Nephron progenitor cell (in vitro differentiated cells): ENCODE results near the gene MAST4.

Experiments used
- DNase-seq: peaks from one replicate; pipeline ENCODE4 v3.0.0; 2021
- H3K27ac Mint-ChIP-seq: 2 replicates; pipeline ENCODE4 v1.8.0; 2021; ENCODE audit warnings: mild to moderate bottlenecking, moderate library complexity, mixed read lengths
- H3K27me3 Mint-ChIP-seq: 2 replicates; pipeline ENCODE4 v1.8.0; 2021; ENCODE audit warnings: mild to moderate bottlenecking, low read depth, mixed read lengths; ENCODE audit not compliant: poor library complexity
- H3K36me3 Mint-ChIP-seq: 2 replicates; pipeline ENCODE4 v1.8.0; 2021; ENCODE audit warnings: low read depth, mixed read lengths
- H3K4me1 Mint-ChIP-seq: 2 replicates; pipeline ENCODE4 v1.8.0; 2021; ENCODE audit warnings: mixed read lengths
- H3K4me3 Mint-ChIP-seq: 2 replicates; pipeline ENCODE4 v1.8.0; 2021; ENCODE audit warnings: mild to moderate bottlenecking, moderate library complexity, mixed read lengths
- H3K9me3 Mint-ChIP-seq: 2 replicates; pipeline ENCODE4 v1.8.0; 2021; ENCODE audit warnings: mild to moderate bottlenecking, moderate library complexity, mixed read lengths
- TF ChIP-seq, protein P1 (sequence below): fragments of 200-600 bp; sonication (generic); IDR thresholded peaks from 2 replicates; pipeline ENCODE4 v1.5.0; 2021; ENCODE audit warnings: antibody characterized with exemption

The MAST4 gene

GRCh38 chr5:67010684-67011409 lies 414.7 kb downstream of the MAST4 start:
- H3K4me1 Mint-ChIP-seq, result peaks cover 94% of the 10 kb centered on the region
- TF ChIP-seq, protein P1, sequence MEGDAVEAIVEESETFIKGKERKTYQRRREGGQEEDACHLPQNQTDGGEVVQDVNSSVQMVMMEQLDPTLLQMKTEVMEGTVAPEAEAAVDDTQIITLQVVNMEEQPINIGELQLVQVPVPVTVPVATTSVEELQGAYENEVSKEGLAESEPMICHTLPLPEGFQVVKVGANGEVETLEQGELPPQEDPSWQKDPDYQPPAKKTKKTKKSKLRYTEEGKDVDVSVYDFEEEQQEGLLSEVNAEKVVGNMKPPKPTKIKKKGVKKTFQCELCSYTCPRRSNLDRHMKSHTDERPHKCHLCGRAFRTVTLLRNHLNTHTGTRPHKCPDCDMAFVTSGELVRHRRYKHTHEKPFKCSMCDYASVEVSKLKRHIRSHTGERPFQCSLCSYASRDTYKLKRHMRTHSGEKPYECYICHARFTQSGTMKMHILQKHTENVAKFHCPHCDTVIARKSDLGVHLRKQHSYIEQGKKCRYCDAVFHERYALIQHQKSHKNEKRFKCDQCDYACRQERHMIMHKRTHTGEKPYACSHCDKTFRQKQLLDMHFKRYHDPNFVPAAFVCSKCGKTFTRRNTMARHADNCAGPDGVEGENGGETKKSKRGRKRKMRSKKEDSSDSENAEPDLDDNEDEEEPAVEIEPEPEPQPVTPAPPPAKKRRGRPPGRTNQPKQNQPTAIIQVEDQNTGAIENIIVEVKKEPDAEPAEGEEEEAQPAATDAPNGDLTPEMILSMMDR, result no peak
- H3K36me3 Mint-ChIP-seq, result no peaks in the 10 kb centered on the region
- no peaks in the 10 kb centered on the region for H3K27me3 Mint-ChIP-seq
- H3K4me3 Mint-ChIP-seq, result peak overlapping the region; percentile 64
- H3K9me3 Mint-ChIP-seq, result no peaks in the 10 kb centered on the region
- H3K27ac Mint-ChIP-seq, result peak overlapping the region; percentile 90
- DNase-seq, result peak; percentile 38

GRCh38 chr5:67011422-67011821 lies 415.2 kb downstream of the MAST4 start:
- no peak for DNase-seq
- Mint-ChIP-seq H3K4me3 (peak overlapping the region; percentile 64), H3K4me1 (peaks cover 94% of the 10 kb centered on the region), H3K36me3 (no peaks in the 10 kb centered on the region), H3K9me3 (no peaks in the 10 kb centered on the region), H3K27ac (peak overlapping the region; percentile 90), H3K27me3 (no peaks in the 10 kb centered on the region)
- TF ChIP-seq, protein P1, result no peak

DNA sequence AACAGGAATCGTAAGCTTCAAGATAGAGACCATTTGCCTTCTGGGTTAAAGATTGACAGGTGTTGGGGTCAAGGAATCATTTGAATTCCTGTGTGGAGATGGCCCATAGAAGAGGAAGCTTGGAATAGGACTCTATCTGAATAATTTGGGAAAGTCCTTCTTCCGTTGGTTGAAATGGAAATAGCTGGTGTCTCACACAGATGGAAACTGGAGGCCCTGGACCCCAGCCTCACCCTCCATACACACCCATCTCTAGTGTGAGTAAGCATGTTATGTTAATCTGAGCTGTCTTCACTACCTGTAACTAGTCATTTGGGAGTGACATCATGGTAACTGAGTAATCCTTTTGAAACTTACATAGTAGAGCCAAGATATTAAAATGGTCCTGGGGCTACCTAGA lies 416.0 kb downstream of the MAST4 start:
- H3K4me3 Mint-ChIP-seq, result no peak overlapping the region
- no peaks in the 10 kb centered on the region for H3K36me3 Mint-ChIP-seq
- TF ChIP-seq, protein P1, result no peak
- H3K9me3 Mint-ChIP-seq, result no peaks in the 10 kb centered on the region
- H3K27ac Mint-ChIP-seq, result no peak overlapping the region
- DNase-seq, result no peak
- peaks cover 94% of the 10 kb centered on the region for H3K4me1 Mint-ChIP-seq
- H3K27me3 Mint-ChIP-seq, result no peaks in the 10 kb centered on the region

DNA sequence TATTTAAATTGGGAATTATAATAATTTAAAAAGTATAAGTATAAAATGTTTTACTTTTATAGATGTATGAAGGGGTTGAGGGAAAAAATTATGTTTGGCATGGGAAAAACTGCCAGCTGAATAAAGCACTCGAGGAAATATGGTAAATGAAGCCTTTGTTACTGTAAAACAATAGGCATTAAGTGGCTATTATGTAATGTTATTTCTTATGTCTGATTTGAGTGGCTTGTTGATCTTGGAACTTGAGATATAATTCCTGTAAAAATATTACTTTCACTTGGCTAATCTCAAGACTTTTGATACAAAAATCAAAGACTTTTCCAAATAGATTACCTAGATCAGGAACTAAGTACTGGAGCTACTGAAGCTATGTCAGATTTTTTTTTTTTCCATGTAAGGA lies 417.5 kb downstream of the MAST4 start:
- H3K4me3 Mint-ChIP-seq, result no peak overlapping the region
- DNase-seq, result no peak
- no peaks in the 10 kb centered on the region for H3K27me3 Mint-ChIP-seq
- TF ChIP-seq, protein P1, result no peak
- H3K4me1 Mint-ChIP-seq, result peaks cover 94% of the 10 kb centered on the region
- no peak overlapping the region for H3K27ac Mint-ChIP-seq
- no peaks in the 10 kb centered on the region for H3K9me3 Mint-ChIP-seq
- peaks cover 5% of the 10 kb centered on the region for H3K36me3 Mint-ChIP-seq

- Mint-ChIP-seq H3K4me3 (no peak overlapping the region), H3K27ac (no peak overlapping the region), H3K9me3 (no peaks in the 10 kb centered on the region), H3K36me3 (peaks cover 5% of the 10 kb centered on the region), H3K4me1 (peaks cover 93% of the 10 kb centered on the region), H3K27me3 (peaks cover 3% of the 10 kb centered on the region)
- DNase-seq, result no peak
- TF ChIP-seq, protein P1, result no peak
These were observed 418.0 kb downstream of the MAST4 start for GRCh38 chr5:67014191-67014590.

DNA sequence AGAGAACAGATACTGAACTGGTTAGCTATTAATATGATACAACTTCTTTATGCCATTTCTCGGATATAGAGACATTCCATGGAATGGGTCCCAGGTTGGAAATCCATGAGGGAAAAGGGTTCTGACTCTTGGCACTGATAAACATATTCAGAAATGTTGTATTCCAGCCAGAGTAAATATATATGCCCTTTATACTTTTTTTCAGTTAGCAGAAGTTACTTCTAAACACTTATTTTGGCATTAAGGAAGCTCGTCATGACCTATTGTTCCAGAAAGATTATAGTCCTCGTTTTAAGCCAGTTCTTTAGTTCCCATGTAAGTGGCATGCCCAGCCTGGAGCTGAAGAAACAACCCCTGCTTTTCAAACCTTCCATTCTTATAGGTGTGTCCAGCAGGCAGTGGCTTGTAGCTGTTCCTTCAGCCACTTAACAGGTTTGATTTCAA lies 418.8 kb downstream of the MAST4 start:
- DNase-seq, result no peak
- Mint-ChIP-seq H3K36me3 (peaks cover 5% of the 10 kb centered on the region), H3K4me1 (peaks cover 91% of the 10 kb centered on the region), H3K4me3 (peak overlapping the region; percentile 57), H3K27me3 (peaks cover 4% of the 10 kb centered on the region), H3K27ac (peak overlapping the region; percentile 95), H3K9me3 (no peaks in the 10 kb centered on the region)
- TF ChIP-seq, protein P1, result no peak
